Endothelial cell of umbilical vein (primary cell): Measurements from ENCODE around the gene NLGN4Y.

Source experiments
- GATA2 ChIP-seq: IDR thresholded peaks from 2 replicates; pipeline ENCODE4 v1.7.0; 2011; ENCODE audit warnings: low read depth, mild to moderate bottlenecking, moderate library complexity, mixed read lengths, low read length; ENCODE audit not compliant: insufficient read length, insufficient read depth
- POLR2A ChIP-seq: IDR thresholded peaks from 2 replicates; pipeline ENCODE4 v1.6.1; 2012; ENCODE audit warnings: low read depth, mild to moderate bottlenecking, control low read depth, low read length
- POLR2AphosphoS5 ChIP-seq: IDR thresholded peaks from 2 replicates; pipeline ENCODE4 v1.6.1; 2012; ENCODE audit warnings: low read depth, mild to moderate bottlenecking, control low read depth, low read length, moderate library complexity; ENCODE audit not compliant: insufficient read depth
- TF ChIP-seq, protein P1 (sequence below), 2 donors: IDR thresholded peaks; 1 replicate in 1 of 2; 2 replicates in 1 of 2; pipeline ENCODE4 v1.5.1; 2011; ENCODE audit warnings: low read length in 2 of 2, mild to moderate bottlenecking in 2 of 2, moderate library complexity in 2 of 2, control low read depth in 1 of 2, inconsistent platforms in 1 of 2, low read depth in 1 of 2; ENCODE audit not compliant: insufficient read depth in 1 of 2; ENCODE audit errors: extremely low read depth in 1 of 2

DNA sequence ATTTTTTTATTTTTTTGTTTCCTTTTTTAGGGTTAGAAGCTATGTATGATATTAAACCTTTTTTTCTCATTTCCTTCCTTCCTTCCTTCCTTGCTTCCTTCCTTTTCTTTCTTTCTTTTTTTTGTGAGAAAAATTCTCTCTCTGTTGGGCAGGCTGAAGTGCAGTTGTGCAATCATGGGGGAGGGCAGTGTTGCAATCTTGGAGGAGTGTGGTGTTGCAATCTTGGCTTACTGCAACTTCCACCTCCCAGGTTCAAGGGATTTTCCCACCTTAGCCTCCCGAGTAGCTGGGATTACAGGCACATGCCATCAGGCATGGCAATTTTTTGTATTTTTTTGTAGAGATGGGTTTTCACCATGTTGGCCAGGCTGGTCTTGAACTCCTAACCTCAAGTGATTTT, 326.4 kb downstream of the NLGN4Y start:
- TF ChIP-seq, protein P1, sequence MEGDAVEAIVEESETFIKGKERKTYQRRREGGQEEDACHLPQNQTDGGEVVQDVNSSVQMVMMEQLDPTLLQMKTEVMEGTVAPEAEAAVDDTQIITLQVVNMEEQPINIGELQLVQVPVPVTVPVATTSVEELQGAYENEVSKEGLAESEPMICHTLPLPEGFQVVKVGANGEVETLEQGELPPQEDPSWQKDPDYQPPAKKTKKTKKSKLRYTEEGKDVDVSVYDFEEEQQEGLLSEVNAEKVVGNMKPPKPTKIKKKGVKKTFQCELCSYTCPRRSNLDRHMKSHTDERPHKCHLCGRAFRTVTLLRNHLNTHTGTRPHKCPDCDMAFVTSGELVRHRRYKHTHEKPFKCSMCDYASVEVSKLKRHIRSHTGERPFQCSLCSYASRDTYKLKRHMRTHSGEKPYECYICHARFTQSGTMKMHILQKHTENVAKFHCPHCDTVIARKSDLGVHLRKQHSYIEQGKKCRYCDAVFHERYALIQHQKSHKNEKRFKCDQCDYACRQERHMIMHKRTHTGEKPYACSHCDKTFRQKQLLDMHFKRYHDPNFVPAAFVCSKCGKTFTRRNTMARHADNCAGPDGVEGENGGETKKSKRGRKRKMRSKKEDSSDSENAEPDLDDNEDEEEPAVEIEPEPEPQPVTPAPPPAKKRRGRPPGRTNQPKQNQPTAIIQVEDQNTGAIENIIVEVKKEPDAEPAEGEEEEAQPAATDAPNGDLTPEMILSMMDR (IDR thresholded peaks at IDR 0.05; ENCODE audit: extremely low read depth in 1 of 2, insufficient read depth in 1 of 2, low read depth in 1 of 2, low read length in 2 of 2), result no peak
- TF ChIP-seq GATA2 (no peak), POLR2A (no peak), POLR2AphosphoS5 (no peak)
